Mesothelial cell of epicardium (in vitro differentiated cells): ENCODE data around the gene KLF7. TPM values are rescaled to one million over a fixed set of nuclear protein-coding genes. Genes with fewer than 3 reads are reported as not detected.
A peak's percentile ranks its signal among the peaks of the same experiment; 100 is the strongest.

ENCODE experiments used
- DNase-seq, 2 experiments: peaks; one replicate each; pipeline ENCODE4 v3.0.0; 2021; ENCODE audit warnings: low spot score in 2 of 2; ENCODE audit not compliant: unreplicated experiment in 2 of 2
- H3K27ac Mint-ChIP-seq: 2 replicates; pipeline ENCODE4 v1.8.0; 2021; ENCODE audit warnings: mixed read lengths
- H3K27me3 Mint-ChIP-seq: 2 replicates; pipeline ENCODE4 v1.8.0; 2021; ENCODE audit warnings: low read depth, mixed read lengths
- H3K36me3 Mint-ChIP-seq: 2 replicates; pipeline ENCODE4 v1.8.0; 2021; ENCODE audit warnings: mixed read lengths
- H3K4me1 Mint-ChIP-seq: 2 replicates; pipeline ENCODE4 v1.8.0; 2021; ENCODE audit warnings: mixed read lengths
- H3K4me3 Mint-ChIP-seq: 2 replicates; pipeline ENCODE4 v1.8.0; 2021; ENCODE audit warnings: mild to moderate bottlenecking, moderate library complexity, mixed read lengths
- H3K9me3 Mint-ChIP-seq: 2 replicates; pipeline ENCODE4 v1.8.0; 2021; ENCODE audit warnings: mixed read lengths
- CTCF ChIP-seq: fragments of 200-600 bp; sonication (generic); IDR thresholded peaks from one replicate; pipeline ENCODE4 v1.5.0; 2021; ENCODE audit warnings: antibody characterized with exemption; ENCODE audit not compliant: unreplicated experiment
- microRNA-seq: library from miRNA; unstranded; fragments of <30 nt; microRNA quantifications from one replicate; pipeline ENCODE4 v1.2.0, GENCODE V29; 2021; ENCODE audit warnings: inconsistent platforms, mixed read lengths
- total RNA-seq: library from RNA; stranded (reverse); gene quantifications from 3 replicates; pipeline ENCODE4 v1.2.1, GENCODE V29; 2021

Gene KLF7
- total RNA-seq, 1 donor from 2014 or later: 17.8 TPM

- Mint-ChIP-seq H3K4me3 (no peak overlapping the region), H3K36me3 (no peaks in the 10 kb centered on the region), H3K4me1 (peaks cover 9% of the 10 kb centered on the region), H3K9me3 (peaks cover 43% of the 10 kb centered on the region), H3K27me3 (no peaks in the 10 kb centered on the region), H3K27ac (no peak overlapping the region)
- TF ChIP-seq CTCF: no peak
- DNase-seq: no peak
Observed at GRCh38 chr2:207032490-207032889, 133.3 kb downstream of the KLF7 start.

Small RNA genes within 50 kb of the gene (microRNA-seq; reads per million reads assigned to microRNA genes)
- gene MIR2355: 5.0 reads per million, percentile 18 among the genes with 10 or more reads in this experiment
- 3.2 reads per million, percentile 6 among the genes with 10 or more reads in this experiment for gene MIR7845

Other genes with a start within 250 kb of the KLF7 start
- gene CPO, start 226.4 kb downstream of the KLF7 start, total RNA-seq: 0.18 TPM in 1 of 3 replicates, not detected in the others